ENCODE data around the gene SLC22A3.

GRCh38 chr6:160362556-160362955, 14.4 kb downstream of the SLC22A3 start:
- TF ChIP-seq CTCF (IDR thresholded peaks at IDR 0.05 in 4 of 5, conservative IDR thresholded peaks at IDR 0.05 in 1 of 5) (no peak), POLR2A (IDR thresholded peaks at IDR 0.05) (no peak)
